GM12878 (cell line): ENCODE measurements around the gene SPDL1. TPM values are rescaled to one million over a fixed set of nuclear protein-coding genes. Genes with fewer than 3 reads are reported as not detected.

Experiments used
- ATAC-seq: fragments of 200-7000 bp; cut with Tn5 transposase; 3 replicates; pipeline ENCODE4 v1.9.1; 2020; ENCODE audit warnings: mild to moderate bottlenecking, moderate library complexity
- BruUV-seq: library from RNA; stranded (reverse); fragments of 400-500 nt; replicated peaks from 2 replicates; lab custom pipeline; 2021; lab: Mats Ljungman, UMichigan
- CTCF ChIA-PET: fragments of 300-600 bp; sonication (Branson Sonifier 250); formaldehyde crosslinking; extraction: SDS; loops from one replicate; lab custom pipeline; 2021; ENCODE audit warnings: inconsistent platforms; lab: Yijun Ruan, JAX
- POLR2A ChIA-PET: fragments of 350-600 bp; formaldehyde crosslinking; extraction: SDS; loops from one replicate; lab custom pipeline; 2021; ENCODE audit warnings: inconsistent platforms; lab: Charles Lee
- RAD21 ChIA-PET: fragments of 300-600 bp; sonication (Branson Sonifier 250); formaldehyde crosslinking; loops from one replicate; lab custom pipeline; 2023; ENCODE audit warnings: antibody characterized with exemption; ENCODE audit not compliant: unreplicated experiment; lab: Charles Lee
- SMC1A ChIA-PET: fragments of 300-600 bp; sonication (Branson Sonifier 250); formaldehyde crosslinking; loops from one replicate; lab custom pipeline; 2023; ENCODE audit not compliant: unreplicated experiment, uncharacterized antibody; lab: Charles Lee
- DNase-seq: peaks from one replicate; pipeline ENCODE4 v3.0.0-alpha.2; 2011; ENCODE audit warnings: low read depth, low spot score
- FAIRE-seq: peaks from 3 replicates; lab custom pipeline; 2011; peaks lifted over from hg19 to GRCh38; lab: Jason Lieb, UNC
- H2AFZ ChIP-seq: 2 replicates; pipeline ENCODE4 v1.6.0; 2011; ENCODE audit warnings: low read depth, low read length, control low read depth; ENCODE audit not compliant: control insufficient read depth
- H3K27ac ChIP-seq: 2 replicates; pipeline ENCODE4 v1.5.1; 2011; ENCODE audit warnings: control low read depth; ENCODE audit not compliant: control insufficient read depth, insufficient read depth
- H3K27me3 ChIP-seq, 2 experiments: replicated peaks in 1 of 2; 2 replicates each; pipeline versions ENCODE4 v1.6.0 to v1.6.1; 2011; ENCODE audit warnings: low read length in 1 of 2; ENCODE audit not compliant: control insufficient read depth in 2 of 2, insufficient read depth in 2 of 2
- H3K36me3 ChIP-seq, 2 experiments: 2 replicates each; pipeline ENCODE4 v1.5.1; 2011; ENCODE audit warnings: low read length in 1 of 2; ENCODE audit not compliant: control insufficient read depth in 2 of 2, insufficient read depth in 2 of 2
- H3K4me1 ChIP-seq: 2 replicates; pipeline ENCODE4 v1.6.1; 2011; ENCODE audit warnings: mild to moderate bottlenecking, low read length, moderate library complexity, mixed read lengths; ENCODE audit not compliant: control insufficient read depth, insufficient read depth
- H3K4me2 ChIP-seq: 2 replicates; pipeline ENCODE4 v1.6.0; 2011; ENCODE audit warnings: control low read depth; ENCODE audit not compliant: control insufficient read depth, insufficient read depth
- H3K4me3 ChIP-seq: fragments of 200-600 bp; sonication (generic); 2 replicates; pipeline ENCODE4 v1.5.1; 2016
- H3K79me2 ChIP-seq: 2 replicates; pipeline ENCODE4 v1.6.0; 2011; ENCODE audit warnings: low read length; ENCODE audit not compliant: control insufficient read depth, insufficient read depth
- H3K9ac ChIP-seq: 2 replicates; pipeline ENCODE4 v1.8.0; 2011; ENCODE audit warnings: low read length, control low read depth, mixed read lengths; ENCODE audit not compliant: control insufficient read depth, insufficient read depth
- H3K9me3 ChIP-seq: replicated peaks from 3 replicates; pipeline ENCODE4 v1.5.1; 2011; ENCODE audit warnings: mild to moderate bottlenecking, low read length; ENCODE audit not compliant: control insufficient read depth, insufficient read depth
- H4K20me1 ChIP-seq: 2 replicates; pipeline ENCODE4 v1.6.0; 2011; ENCODE audit not compliant: control insufficient read depth, insufficient read depth
- ATF7 ChIP-seq: fragments of 450-650 bp; IDR thresholded peaks from 2 replicates; pipeline ENCODE4 v1.6.1; 2016; ENCODE audit warnings: low read depth, mild to moderate bottlenecking
- CBX3 ChIP-seq: fragments of 200-600 bp; sonication (generic); IDR thresholded peaks from 2 replicates; pipeline ENCODE4 v1.6.1; 2016; ENCODE audit warnings: low read depth, borderline replicate concordance
- MEF2A ChIP-seq: IDR thresholded peaks from 2 replicates; pipeline ENCODE4 v1.6.1; 2011; ENCODE audit warnings: low read depth, mild to moderate bottlenecking, low read length, moderate library complexity; ENCODE audit not compliant: insufficient read depth
- SMC3 ChIP-seq: IDR thresholded peaks from 2 replicates; pipeline ENCODE4 v1.6.1; 2011; ENCODE audit warnings: low read length, improper control_type of control experiment, borderline replicate concordance
- ZSCAN29 ChIP-seq: fragments of 450-650 bp; IDR thresholded peaks from 2 replicates; pipeline ENCODE4 v1.6.1; 2017; ENCODE audit warnings: mild to moderate bottlenecking, moderate library complexity
- WGBS: methylation state at CpG from one replicate; pipeline ENCODE4 v1.1.6; 2016; ENCODE audit warnings: low lambda C conversion rate; ENCODE audit not compliant: insufficient replicate concordance, insufficient coverage; ENCODE audit errors: missing lambda C conversion rate; 5-methylcytosine and 5-hydroxymethylcytosine counted together
- in situ Hi-C: fragments of 300-500 bp; cut with MboI; formaldehyde crosslinking; loops from 9 replicates; pipeline ENCODE4 v1.14.3; 2018; ENCODE audit warnings: mixed read lengths
- intact Hi-C: fragments of 100-400 bp; cut with micrococcal nuclease; formaldehyde crosslinking; loops from one replicate; pipeline ENCODE4 v1.14.2; 2022; ENCODE audit not compliant: unreplicated experiment
- polyA plus RNA-seq, 11 experiments: library from polyadenylated mRNA; depleted of rRNA in 4 of 11; unstranded in 6 of 11; stranded (reverse) in 5 of 11; fragments of >200 nt; fragmentation: Nextera tagmentation in 4 of 11; fragmentation: Illumina TruSeq in 1 of 11; extraction: Ambion mirVana in 4 of 11; extraction: Trizol in 1 of 11; gene quantifications; 1 replicate in 1 of 11; 2 replicates in 10 of 11; pipeline versions ENCODE4 v1.2.1 to v1.2.3, GENCODE V29; 2011 to 2016; ENCODE audit warnings: inconsistent platforms in 2 of 11, missing spikeins in 2 of 11, low read depth in 1 of 11
- total RNA-seq, 4 experiments: library from RNA; depleted of rRNA in 3 of 4; stranded (reverse); fragments of >200 nt in 3 of 4; fragmentation: Illumina TruSeq in 1 of 4; extraction: Trizol in 1 of 4; gene quantifications; 2 replicates each; pipeline versions ENCODE4 v1.2.1 to v1.2.3, GENCODE V29; 2013 to 2021
- TF ChIP-seq, protein P1 (sequence below): IDR thresholded peaks from 2 replicates; pipeline ENCODE4 v1.6.1; 2012; ENCODE audit warnings: mild to moderate bottlenecking, low read depth, low read length
- TF ChIP-seq, protein P2 (sequence below): fragments of 450-650 bp; IDR thresholded peaks from 2 replicates; pipeline ENCODE4 v1.6.1; 2017; ENCODE audit warnings: antibody characterized with exemption, mild to moderate bottlenecking, moderate library complexity

The SPDL1 gene
- total and polyA plus RNA-seq, 10 of the 15 experiments (the other 5 are each of a cell fraction or from before 2014, with no cell fraction given): 34.2 to 69.9 (median 46.0) TPM

DNA sequence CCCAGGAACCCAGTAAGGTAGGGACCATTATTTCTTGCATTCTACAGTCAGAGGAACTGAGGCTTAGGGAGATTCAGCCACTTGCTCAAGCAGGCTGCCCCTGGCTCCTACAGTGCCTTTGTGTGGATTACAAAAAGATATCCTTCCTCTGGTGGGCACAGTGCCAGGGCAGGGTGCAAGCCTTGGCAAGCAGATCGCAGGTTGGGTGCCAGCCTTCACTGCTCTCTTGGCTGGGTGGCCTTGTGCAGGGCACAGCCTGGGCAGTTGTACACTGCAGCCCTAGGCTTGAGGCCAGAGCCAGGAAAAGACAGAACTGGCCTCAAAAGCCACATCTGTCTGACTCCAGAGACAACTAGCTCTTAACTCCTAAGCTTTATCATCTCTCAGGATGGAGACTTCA, 68.5 kb downstream of the SPDL1 start:
- Histone ChIP-seq H3K9me3 (no peaks in the 10 kb centered on the region), H3K4me3 (no peak overlapping the region), H3K4me1 (peaks cover 96% of the 10 kb centered on the region), H2AFZ (no peak overlapping the region), H4K20me1 (no peaks in the 10 kb centered on the region), H3K27ac (peak overlapping the region; percentile 98), H3K27me3 (no peaks in the 10 kb centered on the region), H3K79me2 (peaks cover 85% of the 10 kb centered on the region), H3K4me2 (peak overlapping the region; percentile 45; the same call in 1 of the 2 replicates), H3K9ac (no peak overlapping the region; the same call in 1 of the 2 replicates), H3K36me3 (peaks cover 20 to 22% of the 10 kb centered on the region in 2 experiments)
- in situ Hi-C loops (no loop called here), intact Hi-C loops (no loop called here)
- TF ChIP-seq, protein P1, sequence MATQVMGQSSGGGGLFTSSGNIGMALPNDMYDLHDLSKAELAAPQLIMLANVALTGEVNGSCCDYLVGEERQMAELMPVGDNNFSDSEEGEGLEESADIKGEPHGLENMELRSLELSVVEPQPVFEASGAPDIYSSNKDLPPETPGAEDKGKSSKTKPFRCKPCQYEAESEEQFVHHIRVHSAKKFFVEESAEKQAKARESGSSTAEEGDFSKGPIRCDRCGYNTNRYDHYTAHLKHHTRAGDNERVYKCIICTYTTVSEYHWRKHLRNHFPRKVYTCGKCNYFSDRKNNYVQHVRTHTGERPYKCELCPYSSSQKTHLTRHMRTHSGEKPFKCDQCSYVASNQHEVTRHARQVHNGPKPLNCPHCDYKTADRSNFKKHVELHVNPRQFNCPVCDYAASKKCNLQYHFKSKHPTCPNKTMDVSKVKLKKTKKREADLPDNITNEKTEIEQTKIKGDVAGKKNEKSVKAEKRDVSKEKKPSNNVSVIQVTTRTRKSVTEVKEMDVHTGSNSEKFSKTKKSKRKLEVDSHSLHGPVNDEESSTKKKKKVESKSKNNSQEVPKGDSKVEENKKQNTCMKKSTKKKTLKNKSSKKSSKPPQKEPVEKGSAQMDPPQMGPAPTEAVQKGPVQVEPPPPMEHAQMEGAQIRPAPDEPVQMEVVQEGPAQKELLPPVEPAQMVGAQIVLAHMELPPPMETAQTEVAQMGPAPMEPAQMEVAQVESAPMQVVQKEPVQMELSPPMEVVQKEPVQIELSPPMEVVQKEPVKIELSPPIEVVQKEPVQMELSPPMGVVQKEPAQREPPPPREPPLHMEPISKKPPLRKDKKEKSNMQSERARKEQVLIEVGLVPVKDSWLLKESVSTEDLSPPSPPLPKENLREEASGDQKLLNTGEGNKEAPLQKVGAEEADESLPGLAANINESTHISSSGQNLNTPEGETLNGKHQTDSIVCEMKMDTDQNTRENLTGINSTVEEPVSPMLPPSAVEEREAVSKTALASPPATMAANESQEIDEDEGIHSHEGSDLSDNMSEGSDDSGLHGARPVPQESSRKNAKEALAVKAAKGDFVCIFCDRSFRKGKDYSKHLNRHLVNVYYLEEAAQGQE: no peak
- no peak for TF ChIP-seq SMC3
- no peak for TF ChIP-seq ATF7
- TF ChIP-seq MEF2A: no peak
- no peak for TF ChIP-seq ZSCAN29
- TF ChIP-seq CBX3: no peak
- TF ChIP-seq, protein P2, sequence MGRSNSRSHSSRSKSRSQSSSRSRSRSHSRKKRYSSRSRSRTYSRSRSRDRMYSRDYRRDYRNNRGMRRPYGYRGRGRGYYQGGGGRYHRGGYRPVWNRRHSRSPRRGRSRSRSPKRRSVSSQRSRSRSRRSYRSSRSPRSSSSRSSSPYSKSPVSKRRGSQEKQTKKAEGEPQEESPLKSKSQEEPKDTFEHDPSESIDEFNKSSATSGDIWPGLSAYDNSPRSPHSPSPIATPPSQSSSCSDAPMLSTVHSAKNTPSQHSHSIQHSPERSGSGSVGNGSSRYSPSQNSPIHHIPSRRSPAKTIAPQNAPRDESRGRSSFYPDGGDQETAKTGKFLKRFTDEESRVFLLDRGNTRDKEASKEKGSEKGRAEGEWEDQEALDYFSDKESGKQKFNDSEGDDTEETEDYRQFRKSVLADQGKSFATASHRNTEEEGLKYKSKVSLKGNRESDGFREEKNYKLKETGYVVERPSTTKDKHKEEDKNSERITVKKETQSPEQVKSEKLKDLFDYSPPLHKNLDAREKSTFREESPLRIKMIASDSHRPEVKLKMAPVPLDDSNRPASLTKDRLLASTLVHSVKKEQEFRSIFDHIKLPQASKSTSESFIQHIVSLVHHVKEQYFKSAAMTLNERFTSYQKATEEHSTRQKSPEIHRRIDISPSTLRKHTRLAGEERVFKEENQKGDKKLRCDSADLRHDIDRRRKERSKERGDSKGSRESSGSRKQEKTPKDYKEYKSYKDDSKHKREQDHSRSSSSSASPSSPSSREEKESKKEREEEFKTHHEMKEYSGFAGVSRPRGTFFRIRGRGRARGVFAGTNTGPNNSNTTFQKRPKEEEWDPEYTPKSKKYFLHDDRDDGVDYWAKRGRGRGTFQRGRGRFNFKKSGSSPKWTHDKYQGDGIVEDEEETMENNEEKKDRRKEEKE: no peak
- DNase-seq (no peak), ATAC-seq (no peak), FAIRE-seq (no peak)
- BruUV-seq: no TSS peak
- ChIA-PET CTCF (interaction anchor here (1.4 to 3.2 kb wide), 2 partner anchors 12 to 19 kb away, joined by 4 to 14 read pairs; no protein-coding TSS in a partner anchor), RAD21 (interaction anchor here (1.4 to 6.8 kb wide), 3 partner anchors 14 to 46 kb away, joined by 4 to 47 read pairs (median 43); partner anchors contain the start of gene DOCK2), POLR2A (interaction anchor here (1.3 to 2.5 kb wide), 4 partner anchors 12 to 21 kb away, joined by 3 to 16 read pairs (median 10); partner anchors contain the start of gene DOCK2), SMC1A (interaction anchor here (0.6 to 8.0 kb wide), 3 partner anchors 15 to 27 kb away, joined by 4 to 68 read pairs (median 16); partner anchors contain the start of gene DOCK2)
- 0% methylated on average over 1 of the region's 1 CpG for WGBS
